GM03348 (cell line): ENCODE results near the gene ACBD3.

Experiments used
- DNase-seq: peaks from one replicate; pipeline ENCODE4 v3.0.0; 2012; ENCODE audit warnings: low spot score

ACBD3 gene

GRCh38 chr1:226111883-226112261 lies 74.7 kb downstream of the ACBD3 start:
- DNase-seq = no peak

DNA sequence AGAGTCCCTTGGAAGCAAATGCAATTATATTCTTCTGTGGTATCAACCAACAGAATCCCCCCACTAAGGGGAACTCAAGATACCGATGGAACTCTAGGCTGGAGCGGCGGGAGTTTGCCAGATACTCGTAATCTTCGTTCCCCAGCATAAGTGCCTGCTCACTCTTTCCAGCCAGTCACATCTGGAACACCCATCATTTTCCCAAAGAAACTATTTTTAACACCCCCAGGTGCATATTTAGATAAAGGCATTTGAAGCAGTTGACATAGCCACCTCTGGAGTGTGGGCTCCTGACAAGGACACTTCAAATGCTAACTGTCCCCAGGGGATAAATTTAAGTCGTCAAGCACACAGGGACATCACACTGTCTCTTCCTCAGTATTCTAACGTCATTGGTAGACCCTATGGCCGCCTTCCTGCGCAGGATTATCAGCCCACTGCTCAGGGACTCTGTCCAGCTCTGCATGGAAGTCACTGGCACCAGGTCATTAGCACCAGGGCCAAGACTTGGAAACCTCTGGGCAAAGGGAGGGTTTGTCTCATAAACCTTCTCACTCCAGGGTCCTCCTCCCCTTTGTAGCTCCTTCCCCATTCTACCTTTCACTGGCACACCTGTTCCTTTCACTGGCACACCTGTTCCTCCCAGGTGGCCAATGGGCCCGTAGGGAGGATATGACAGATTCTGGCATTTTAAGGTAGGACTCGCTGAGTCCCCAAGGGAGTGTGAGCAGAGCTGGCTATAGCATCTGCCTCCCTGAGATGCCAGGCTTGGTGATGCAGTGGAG lies 75.3 kb downstream of the ACBD3 start:
- DNase-seq = no peak

GRCh38 chr1:226110249-226111097 lies 76.1 kb downstream of the ACBD3 start:
- peak; percentile 84 for DNase-seq

- DNase-seq = peak; percentile 97
These were observed 76.7 kb downstream of the ACBD3 start for GRCh38 chr1:226109829-226110248.

- DNase-seq = peak; percentile 80
These were observed 77.4 kb downstream of the ACBD3 start for GRCh38 chr1:226108935-226109828.

DNA sequence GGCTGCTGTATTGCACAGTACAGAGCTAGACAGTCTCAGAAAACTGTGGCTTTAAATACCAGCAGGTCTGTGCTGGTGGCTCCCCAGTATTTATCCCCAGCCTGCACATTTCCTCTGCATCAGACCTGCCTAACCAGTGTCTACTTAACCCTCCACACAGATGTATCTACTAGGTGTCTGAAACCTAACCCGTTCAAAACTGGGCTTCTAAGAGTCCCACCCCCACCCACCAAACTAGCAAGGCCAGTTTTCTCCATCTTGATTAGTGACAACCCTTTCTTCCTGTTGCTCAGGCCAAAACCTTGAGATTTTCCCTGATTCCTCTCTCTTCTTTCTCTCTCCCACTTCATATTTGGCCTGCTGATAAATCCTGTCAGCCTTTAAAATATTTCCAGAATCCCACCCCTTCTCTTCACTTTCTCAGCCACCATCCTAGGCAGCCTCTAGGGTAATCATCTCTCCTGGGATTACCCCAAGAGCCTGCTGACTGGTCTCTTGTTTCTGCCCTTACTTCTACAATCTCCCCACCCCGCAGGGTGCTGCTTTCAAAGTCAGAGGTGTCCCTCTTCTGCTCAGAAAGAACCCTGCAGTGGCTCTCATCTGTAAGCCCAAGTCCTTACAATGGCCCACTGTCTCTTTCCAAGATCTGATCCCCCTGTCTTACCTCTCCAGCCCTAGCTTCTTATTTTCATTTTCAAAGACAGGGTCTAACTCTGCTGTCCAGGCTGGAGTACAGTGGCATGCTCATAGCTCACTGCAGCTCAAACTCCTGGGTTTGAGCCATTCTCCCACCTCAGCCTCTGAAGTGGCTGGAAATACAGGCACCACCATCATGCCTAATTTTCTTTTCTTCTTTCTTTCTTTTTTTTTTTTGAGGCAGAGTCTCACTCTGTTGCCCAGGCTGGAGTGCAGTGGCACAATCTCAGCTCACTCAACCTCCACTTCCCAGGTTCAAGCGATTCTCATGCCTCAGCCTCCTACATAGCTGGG lies 78.8 kb downstream of the ACBD3 start:
- no peak for DNase-seq

DNA sequence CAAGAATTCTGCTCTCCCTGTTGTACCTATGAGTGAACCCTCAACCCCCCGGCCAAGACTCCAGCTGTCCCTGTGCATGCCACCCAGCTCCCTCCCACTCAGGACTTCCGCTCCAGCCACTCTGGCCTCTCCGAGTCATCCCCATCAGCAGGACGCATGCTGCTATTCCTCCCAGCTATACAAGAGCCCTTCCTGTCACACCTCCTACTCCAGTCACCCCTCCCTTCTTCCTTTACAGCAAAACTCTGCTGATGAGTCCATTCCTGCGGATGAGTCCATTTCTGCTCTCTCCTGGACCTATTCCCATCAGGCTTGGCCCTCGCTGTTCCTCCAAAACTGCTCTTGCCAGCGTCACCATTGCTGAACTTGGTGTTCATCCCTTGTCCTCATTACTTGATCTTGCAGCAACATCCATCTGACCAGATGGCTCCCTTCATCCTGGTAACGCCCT lies 81.8 kb downstream of the ACBD3 start:
- DNase-seq = no peak

DNA sequence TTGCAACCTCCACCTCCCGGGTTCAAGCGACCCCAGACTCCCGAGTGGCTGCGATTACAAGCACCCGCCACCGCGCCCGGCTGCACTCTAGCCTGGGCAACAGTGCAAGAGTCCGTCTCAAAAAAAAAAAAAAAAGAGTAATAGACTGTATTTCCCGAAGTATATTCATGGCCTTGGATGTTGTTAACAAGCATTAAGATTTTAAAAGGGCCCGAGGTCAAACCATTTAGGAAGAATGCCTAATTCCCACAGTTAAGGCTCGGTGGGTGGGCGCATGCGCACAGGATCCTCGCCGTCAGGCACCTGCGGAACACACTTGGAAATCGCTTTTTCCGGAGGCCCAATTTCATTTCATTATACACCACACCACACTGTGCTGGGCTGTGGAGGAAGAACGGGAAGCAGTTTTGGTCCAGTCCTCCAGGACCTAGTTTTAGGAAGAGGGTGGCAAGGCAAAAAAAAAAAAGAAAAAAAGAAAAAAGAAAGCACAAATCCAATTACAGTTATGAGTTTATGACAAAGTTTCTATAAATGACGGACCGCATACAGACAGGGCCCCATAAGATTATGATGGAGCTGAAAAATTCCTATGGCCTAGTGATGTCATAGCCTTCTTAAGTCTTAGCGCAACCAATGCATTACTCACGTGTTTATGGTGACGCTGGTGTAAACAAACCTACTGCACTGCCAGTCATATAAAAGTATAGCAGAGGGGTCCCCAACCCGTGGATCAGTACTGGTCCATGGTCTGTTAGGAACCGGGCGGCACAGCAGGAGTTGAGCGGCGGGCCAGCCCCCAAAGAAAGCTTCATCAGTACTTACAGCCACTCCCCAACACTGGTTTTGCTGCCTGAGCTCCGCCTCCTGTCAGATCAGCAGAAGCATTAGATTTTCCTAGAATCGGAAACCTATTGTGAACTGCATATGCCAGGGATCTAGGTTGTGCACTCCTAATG lies 85.8 kb downstream of the ACBD3 start:
- DNase-seq = peak; percentile 74

DNA sequence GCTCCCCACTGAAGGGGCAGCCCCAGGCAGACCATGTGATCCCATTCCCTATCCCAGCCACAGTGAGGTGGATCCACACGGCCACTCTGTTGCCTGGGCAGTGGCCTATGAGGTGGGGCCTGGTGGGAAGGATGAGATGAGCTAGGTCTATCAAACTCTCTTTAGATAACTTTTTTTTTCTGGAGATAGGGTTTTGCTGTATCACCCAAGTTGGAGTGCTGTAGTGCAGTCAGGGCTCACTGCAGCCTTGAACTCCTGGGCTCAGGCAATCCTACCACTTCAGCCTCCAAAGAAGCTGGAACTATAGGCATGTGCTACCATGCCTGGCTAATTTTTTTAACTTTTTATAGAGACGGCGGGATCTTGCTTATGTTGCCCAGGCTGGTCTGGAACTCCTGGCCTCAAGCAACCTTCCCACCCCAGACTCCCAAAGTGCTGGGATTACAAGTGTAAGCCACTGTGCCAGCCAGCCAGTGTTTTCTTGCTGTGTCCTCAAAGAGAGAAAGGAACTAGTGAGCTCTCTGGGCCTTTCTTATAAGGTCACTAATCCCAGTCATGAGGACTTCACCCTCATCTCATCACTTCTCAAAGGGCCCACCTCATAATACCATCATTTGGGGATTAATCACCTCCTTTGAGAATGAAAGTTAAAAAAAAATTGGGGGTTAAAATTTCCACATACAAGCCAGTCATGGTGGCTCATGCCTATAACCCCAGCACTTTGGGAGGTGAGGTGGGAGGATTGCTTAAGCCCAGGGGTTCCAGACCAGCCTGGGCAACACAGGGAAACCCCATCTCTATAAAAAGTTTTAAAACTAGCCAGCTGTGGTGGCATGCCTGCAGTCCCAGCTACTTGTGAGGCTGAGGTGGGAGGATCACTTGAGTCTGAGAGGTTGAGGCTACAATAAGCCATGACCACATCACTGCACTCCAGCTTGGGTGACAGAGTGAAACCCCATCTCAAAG lies 87.4 kb downstream of the ACBD3 start:
- DNase-seq = no peak

GRCh38 chr1:226097866-226098625 lies 88.5 kb downstream of the ACBD3 start:
- peak; percentile 52 for DNase-seq

- no peak for DNase-seq
These were observed 91.3 kb downstream of the ACBD3 start for GRCh38 chr1:226095286-226095685.
